H9 (cell line): ENCODE data around the gene MRPL2. TPM values are rescaled to one million over a fixed set of nuclear protein-coding genes. Genes with fewer than 3 reads are reported as not detected.

Experiments
- DNase-seq: peaks from one replicate; pipeline ENCODE4 v3.0.0-alpha.2; 2017
- H2AFZ ChIP-seq: one replicate; pipeline ENCODE4 v1.6.1; 2013; ENCODE audit warnings: mild to moderate bottlenecking, low read length, control low read depth, moderate library complexity
- H2AK5ac ChIP-seq: 2 replicates; pipeline ENCODE4 v1.6.1; 2013; ENCODE audit warnings: low read length, control low read depth, mixed read lengths; ENCODE audit not compliant: insufficient read length
- H2BK120ac ChIP-seq: one replicate; pipeline ENCODE4 v1.6.1; 2013; ENCODE audit warnings: low read depth, mild to moderate bottlenecking, low read length, control low read depth, inconsistent platforms; ENCODE audit not compliant: poor library complexity, severe bottlenecking
- H2BK12ac ChIP-seq: 2 replicates; pipeline ENCODE4 v1.6.1; 2013; ENCODE audit warnings: low read length, control low read depth, mixed read lengths, low read depth; ENCODE audit not compliant: insufficient read length
- H2BK15ac ChIP-seq: 2 replicates; pipeline ENCODE4 v1.6.1; 2013; ENCODE audit warnings: low read depth, low read length, control low read depth
- H2BK20ac ChIP-seq: one replicate; pipeline ENCODE4 v1.6.1; 2013; ENCODE audit warnings: low read depth, mild to moderate bottlenecking, low read length, control low read depth, inconsistent platforms; ENCODE audit not compliant: poor library complexity, severe bottlenecking
- H2BK5ac ChIP-seq: 2 replicates; pipeline ENCODE4 v1.6.1; 2013; ENCODE audit warnings: low read length, control low read depth, mixed read lengths; ENCODE audit not compliant: insufficient read length
- H3K14ac ChIP-seq: 2 replicates; pipeline ENCODE4 v1.6.1; 2013; ENCODE audit warnings: low read length, control low read depth; ENCODE audit not compliant: insufficient read depth
- H3K18ac ChIP-seq: 2 replicates; pipeline ENCODE4 v1.6.1; 2013; ENCODE audit warnings: low read depth, mild to moderate bottlenecking, mixed read lengths, low read length, control low read depth; ENCODE audit not compliant: insufficient read length
- H3K23ac ChIP-seq: 2 replicates; pipeline ENCODE4 v1.6.1; 2013; ENCODE audit warnings: low read length, control low read depth, mixed read lengths, low read depth; ENCODE audit not compliant: insufficient read length
- H3K23me2 ChIP-seq: 2 replicates; pipeline ENCODE4 v1.6.1; 2013; ENCODE audit warnings: low read depth, mild to moderate bottlenecking, mixed read lengths, low read length, control low read depth; ENCODE audit not compliant: insufficient read length, poor library complexity, severe bottlenecking
- H3K27ac ChIP-seq: 2 replicates; pipeline ENCODE4 v1.5.1; 2013; ENCODE audit warnings: low read length, control low read depth, mixed read lengths, low read depth; ENCODE audit not compliant: insufficient read length
- H3K27me3 ChIP-seq: 2 replicates; pipeline ENCODE4 v1.6.1; 2013; ENCODE audit warnings: low read length, control low read depth, inconsistent platforms; ENCODE audit not compliant: insufficient read depth
- H3K4ac ChIP-seq: 2 replicates; pipeline ENCODE4 v1.6.1; 2013; ENCODE audit warnings: low read depth, mild to moderate bottlenecking, control low read depth, inconsistent platforms, low read length, moderate library complexity
- H3K4me1 ChIP-seq: 2 replicates; pipeline ENCODE4 v1.6.1; 2013; ENCODE audit warnings: low read length, control low read depth, inconsistent platforms; ENCODE audit not compliant: insufficient read depth
- H3K4me2 ChIP-seq: 2 replicates; pipeline ENCODE4 v1.6.1; 2013; ENCODE audit warnings: low read length, control low read depth, mixed read lengths; ENCODE audit not compliant: insufficient read length, insufficient read depth
- H3K56ac ChIP-seq: 2 replicates; pipeline ENCODE4 v1.6.1; 2013; ENCODE audit warnings: low read depth, mild to moderate bottlenecking, mixed read lengths, low read length, control low read depth; ENCODE audit not compliant: insufficient read length
- H3K79me1 ChIP-seq: 2 replicates; pipeline ENCODE4 v1.6.1; 2013; ENCODE audit warnings: low read depth, mild to moderate bottlenecking, moderate library complexity, low read length, control low read depth, inconsistent platforms; ENCODE audit not compliant: insufficient read depth, poor library complexity, severe bottlenecking
- H3K79me2 ChIP-seq: 2 replicates; pipeline ENCODE4 v1.6.1; 2013; ENCODE audit warnings: low read length, control low read depth, inconsistent platforms; ENCODE audit not compliant: insufficient read depth
- H3K9ac ChIP-seq: 2 replicates; pipeline ENCODE4 v1.6.1; 2013; ENCODE audit warnings: low read length, control low read depth, mixed read lengths; ENCODE audit not compliant: insufficient read length; ENCODE audit errors: extremely low read depth
- H3K9me3 ChIP-seq: one replicate; pipeline ENCODE4 v1.6.1; 2013; ENCODE audit warnings: low read depth, low read length, inconsistent platforms; ENCODE audit not compliant: control insufficient read depth
- H3T11ph ChIP-seq: one replicate; pipeline ENCODE4 v1.6.1; 2013; ENCODE audit warnings: mild to moderate bottlenecking, low read length, control low read depth, inconsistent platforms
- H4K20me1 ChIP-seq: one replicate; pipeline ENCODE4 v1.6.1; 2013; ENCODE audit not compliant: control insufficient read depth, insufficient read length, insufficient read depth
- H4K5ac ChIP-seq: 2 replicates; pipeline ENCODE4 v1.6.1; 2013; ENCODE audit warnings: low read depth, mild to moderate bottlenecking, mixed read lengths, low read length, control low read depth; ENCODE audit not compliant: insufficient read length
- H4K8ac ChIP-seq: replicated peaks from 2 replicates; pipeline ENCODE4 v1.6.1; 2013; ENCODE audit warnings: low read length, control low read depth, mixed read lengths, low read depth; ENCODE audit not compliant: insufficient read length
- H4K91ac ChIP-seq: 2 replicates; pipeline ENCODE4 v1.6.1; 2013; ENCODE audit warnings: low read depth, mild to moderate bottlenecking, moderate library complexity, mixed read lengths, low read length, control low read depth; ENCODE audit not compliant: insufficient read length
- H3K27ac Mint-ChIP-seq, 3 experiments: 2 replicates in 2 of 3; 3 replicates in 1 of 3; pipeline ENCODE4 v1.8.0; 2020 to 2021; ENCODE audit warnings: mixed read lengths in 3 of 3, mild to moderate bottlenecking in 1 of 3, moderate library complexity in 1 of 3
- H3K27me3 Mint-ChIP-seq: 2 replicates; pipeline ENCODE4 v1.8.0; 2021; ENCODE audit warnings: low read depth, mild to moderate bottlenecking, moderate library complexity, mixed read lengths
- H3K36me3 Mint-ChIP-seq, 3 experiments: 2 replicates in 2 of 3; 3 replicates in 1 of 3; pipeline ENCODE4 v1.8.0; 2020 to 2021; ENCODE audit warnings: low read depth in 3 of 3, mixed read lengths in 3 of 3; ENCODE audit not compliant: insufficient read depth in 1 of 3
- H3K4me1 Mint-ChIP-seq, 2 experiments: 2 replicates each; pipeline ENCODE4 v1.8.0; 2020; ENCODE audit warnings: mixed read lengths in 2 of 2
- H3K4me3 Mint-ChIP-seq, 2 experiments: 2 replicates in 1 of 2; 3 replicates in 1 of 2; pipeline ENCODE4 v1.8.0; 2020 to 2021; ENCODE audit warnings: mild to moderate bottlenecking in 2 of 2, mixed read lengths in 2 of 2, moderate library complexity in 1 of 2
- H3K9me3 Mint-ChIP-seq, 2 experiments: 2 replicates in 1 of 2; 3 replicates in 1 of 2; pipeline ENCODE4 v1.8.0; 2020; ENCODE audit warnings: mild to moderate bottlenecking in 2 of 2, mixed read lengths in 2 of 2, moderate library complexity in 1 of 2
- WGBS: extraction: QIAGEN DNeasy Blood & Tissue Kit; methylation state at CpG from one replicate; pipeline ENCODE4 v1.1.7; 2013; ENCODE audit warnings: missing lambda C conversion rate, low lambda C conversion rate, mixed read lengths; ENCODE audit not compliant: insufficient read length; ENCODE audit errors: extremely low coverage; 5-methylcytosine and 5-hydroxymethylcytosine counted together
- total RNA-seq: library from RNA; stranded (reverse); gene quantifications from 2 replicates; pipeline ENCODE4 v1.2.1, GENCODE V29; 2021
- TF ChIP-seq, protein P1 (sequence below): fragments of 200-600 bp; sonication (generic); conservative IDR thresholded peaks from 3 replicates; pipeline ENCODE4 v1.8.0; 2021; ENCODE audit warnings: antibody characterized with exemption, mild to moderate bottlenecking

Gene MRPL2
- total RNA-seq, 1 experiment from 2014 or later = 74.4 TPM

- Histone ChIP-seq H3T11ph (no peak overlapping the region), H2BK12ac (no peak overlapping the region), H2BK20ac (no peak overlapping the region), H4K5ac (no peak overlapping the region), H4K91ac (no peak overlapping the region), H4K20me1 (no peaks in the 10 kb centered on the region), H3K56ac (no peak overlapping the region), H3K79me1 (no peaks in the 10 kb centered on the region), H3K4me1 (no peaks in the 10 kb centered on the region), H3K9ac (no peak overlapping the region), H3K18ac (no peak overlapping the region), H2BK120ac (no peak overlapping the region), H3K4ac (no peak overlapping the region), H2BK5ac (no peak overlapping the region), H3K79me2 (no peaks in the 10 kb centered on the region), H3K23ac (no peak overlapping the region), H3K23me2 (no peaks in the 10 kb centered on the region), H2BK15ac (no peak overlapping the region), H3K4me2 (no peak overlapping the region), H3K14ac (no peak overlapping the region), H2AFZ (no peak overlapping the region), H4K8ac (no peak overlapping the region), H3K27me3 (no peaks in the 10 kb centered on the region), H2AK5ac (no peak overlapping the region), H3K27ac (no peak overlapping the region), H3K9me3 (no peaks in the 10 kb centered on the region)
- DNase-seq = peak; percentile 22
- TF ChIP-seq, protein P1, sequence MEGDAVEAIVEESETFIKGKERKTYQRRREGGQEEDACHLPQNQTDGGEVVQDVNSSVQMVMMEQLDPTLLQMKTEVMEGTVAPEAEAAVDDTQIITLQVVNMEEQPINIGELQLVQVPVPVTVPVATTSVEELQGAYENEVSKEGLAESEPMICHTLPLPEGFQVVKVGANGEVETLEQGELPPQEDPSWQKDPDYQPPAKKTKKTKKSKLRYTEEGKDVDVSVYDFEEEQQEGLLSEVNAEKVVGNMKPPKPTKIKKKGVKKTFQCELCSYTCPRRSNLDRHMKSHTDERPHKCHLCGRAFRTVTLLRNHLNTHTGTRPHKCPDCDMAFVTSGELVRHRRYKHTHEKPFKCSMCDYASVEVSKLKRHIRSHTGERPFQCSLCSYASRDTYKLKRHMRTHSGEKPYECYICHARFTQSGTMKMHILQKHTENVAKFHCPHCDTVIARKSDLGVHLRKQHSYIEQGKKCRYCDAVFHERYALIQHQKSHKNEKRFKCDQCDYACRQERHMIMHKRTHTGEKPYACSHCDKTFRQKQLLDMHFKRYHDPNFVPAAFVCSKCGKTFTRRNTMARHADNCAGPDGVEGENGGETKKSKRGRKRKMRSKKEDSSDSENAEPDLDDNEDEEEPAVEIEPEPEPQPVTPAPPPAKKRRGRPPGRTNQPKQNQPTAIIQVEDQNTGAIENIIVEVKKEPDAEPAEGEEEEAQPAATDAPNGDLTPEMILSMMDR = no peak
- Mint-ChIP-seq H3K4me3 (no peak overlapping the region), H3K36me3 (peaks cover 22 to 80% (median 79%) of the 10 kb centered on the region in 3 experiments), H3K27ac (peak overlapping the region in 1 of 3 experiments; percentile 78; a peak in 2 of 7 replicates), H3K27me3 (no peaks in the 10 kb centered on the region), H3K9me3 (no peaks in the 10 kb centered on the region; a peak in 2 of 5 replicates), H3K4me1 (no peaks in the 10 kb centered on the region)
- no CpG with 5 or more reads among the region's 11 CpGs for WGBS
Measured at GRCh38 chr6:43045371-43045930, 13.8 kb downstream of the MRPL2 start.
